Stimulated activated effector memory CD8-positive, alpha-beta T cell treated with anti-CD3 and anti-CD28 coated beads, Interleukin-12 subunit alpha, Interleukin-12 subunit beta, amount 100 ng/mL, for 72 hours (primary cell): ENCODE data around the gene POGZ.

Source experiments
- ATAC-seq: fragments of 150-1000 bp; cut with Tn5 transposase; 2 replicates; pipeline ENCODE4 v1.10.0; 2021
- DNase-seq, 2 donors: peaks; one replicate each; pipeline ENCODE4 v3.0.0; 2021 to 2022; ENCODE audit warnings: low spot score in 2 of 2
- H3K27ac Mint-ChIP-seq: one replicate; pipeline ENCODE4 v1.8.0; 2022; ENCODE audit warnings: mild to moderate bottlenecking, mixed read lengths
- H3K36me3 Mint-ChIP-seq: one replicate; pipeline ENCODE4 v1.8.0; 2022; ENCODE audit warnings: mild to moderate bottlenecking, mixed read lengths
- H3K4me1 Mint-ChIP-seq: one replicate; pipeline ENCODE4 v1.8.0; 2022; ENCODE audit warnings: mixed read lengths
- H3K4me3 Mint-ChIP-seq: one replicate; pipeline ENCODE4 v1.8.0; 2022; ENCODE audit warnings: mild to moderate bottlenecking, mixed read lengths
- H3K9me3 Mint-ChIP-seq: one replicate; pipeline ENCODE4 v1.8.0; 2022; ENCODE audit warnings: mixed read lengths

The POGZ gene

DNA sequence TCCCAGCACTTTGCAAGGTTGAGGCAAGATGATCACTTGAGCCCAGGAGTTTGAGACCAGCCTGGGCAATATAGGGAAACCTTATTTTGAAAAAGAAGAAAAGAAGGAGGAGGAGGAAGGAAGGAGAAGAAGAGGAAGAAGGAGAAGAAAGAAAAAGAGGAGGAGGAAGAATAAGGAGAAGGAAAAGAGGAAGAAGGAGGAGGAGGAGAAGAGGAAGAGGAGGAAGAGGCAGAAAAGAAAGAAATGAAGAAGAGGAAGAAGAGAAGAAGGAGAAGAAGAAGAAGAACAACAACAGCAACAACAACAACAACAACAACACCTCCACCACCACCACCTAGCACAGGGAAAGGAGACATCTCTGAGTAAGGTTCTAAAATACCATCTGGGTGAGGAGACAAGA lies 97.4 kb downstream of the POGZ start:
- ATAC-seq (no peak), DNase-seq (no peak)
- Mint-ChIP-seq H3K36me3 (no peaks in the 10 kb centered on the region), H3K9me3 (peaks cover 4% of the 10 kb centered on the region), H3K27ac (peak overlapping the region; percentile 30), H3K4me1 (no peaks in the 10 kb centered on the region), H3K4me3 (no peak overlapping the region)

DNA sequence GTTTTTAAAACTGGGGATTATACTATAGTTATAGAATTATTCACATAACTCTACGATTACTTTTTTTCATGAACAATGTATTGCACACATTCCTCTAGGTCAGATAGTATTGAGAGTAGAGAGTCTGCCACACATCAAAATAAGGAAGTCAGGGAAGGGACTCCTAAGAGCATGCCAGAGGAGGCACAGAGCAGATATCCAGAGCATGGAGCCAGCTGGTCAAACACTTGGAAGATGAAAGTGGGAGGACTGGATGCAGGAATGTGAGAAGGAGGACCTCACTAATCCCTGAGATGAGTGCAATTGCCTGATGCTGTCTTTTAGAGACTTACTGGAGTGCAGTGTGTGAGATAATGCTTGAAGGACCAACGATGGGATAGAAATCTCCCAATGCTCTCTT lies 102.6 kb downstream of the POGZ start:
- ATAC-seq (no peak), DNase-seq (no peak)
- no peak overlapping the region for H3K4me3 Mint-ChIP-seq
- no peaks in the 10 kb centered on the region for H3K4me1 Mint-ChIP-seq
- no peaks in the 10 kb centered on the region for H3K36me3 Mint-ChIP-seq
- H3K27ac Mint-ChIP-seq = no peak overlapping the region
- peaks cover under 1% of the 10 kb centered on the region for H3K9me3 Mint-ChIP-seq
